Placental epithelial cell (primary cell): ENCODE results near the gene CAPN14. TPM values are rescaled to one million over a fixed set of nuclear protein-coding genes. Genes with fewer than 3 reads are reported as not detected.

Experiments
- small RNA-seq: library from RNA; depleted of rRNA; stranded (forward); fragments of <200 nt; gene quantifications from one replicate; pipeline ENCODE3, GENCODE V24; 2012
- total RNA-seq: library from RNA; depleted of rRNA; stranded (reverse); fragments of >200 nt; gene quantifications from 2 replicates; pipeline ENCODE4 v1.2.3, GENCODE V29; 2012

The CAPN14 gene
- under 0.01 and 0.11 TPM in 2 replicates for total RNA-seq

DNA sequence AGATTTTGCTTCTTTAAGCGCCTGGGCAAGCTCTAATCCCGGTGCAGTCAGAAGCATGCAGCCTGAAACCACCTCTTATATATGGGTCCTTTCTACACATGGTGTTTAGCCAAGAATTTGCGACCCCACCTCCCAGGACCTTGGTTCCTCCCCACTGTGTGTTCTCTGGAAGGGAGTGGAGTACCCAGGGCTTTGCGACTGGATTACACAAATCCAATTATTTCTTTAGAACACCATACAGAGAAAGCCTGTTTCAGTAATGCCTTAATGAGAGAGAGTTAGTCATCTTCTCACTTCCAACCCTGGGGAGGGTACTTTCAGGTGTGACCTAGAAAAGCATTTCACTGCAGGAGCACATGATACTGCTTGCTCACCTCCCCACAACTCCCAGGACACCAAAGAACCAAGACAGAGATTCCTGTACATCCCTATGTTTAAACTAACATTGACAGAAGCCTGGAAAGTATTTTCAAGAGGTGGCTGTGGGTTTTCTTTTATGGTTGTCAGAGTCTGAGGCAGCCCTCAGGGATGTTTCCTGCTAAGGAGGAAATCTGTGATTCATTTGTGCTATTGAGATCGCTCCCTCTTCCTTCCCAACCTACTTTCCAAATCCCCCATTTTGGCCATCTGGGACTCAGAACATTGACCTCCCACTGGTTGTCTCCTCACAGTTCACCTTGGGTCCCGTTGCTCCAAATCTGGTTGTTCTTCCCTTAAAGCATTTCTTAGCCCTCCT, at the start of gene CAPN14:
TSS of gene CAPN14 (minus strand) at position 51 of the 736 bp plus-strand sequence. CDS start 12,068 bp downstream, outside the sequence.

GRCh38 chr2:31233741-31234682, 16.7 kb upstream of the CAPN14 start, which contains the start of gene EHD3:
EHD3 (plus strand) TSS chr2:31234152; CDS start chr2:31234622, 470 bp downstream.

DNA sequence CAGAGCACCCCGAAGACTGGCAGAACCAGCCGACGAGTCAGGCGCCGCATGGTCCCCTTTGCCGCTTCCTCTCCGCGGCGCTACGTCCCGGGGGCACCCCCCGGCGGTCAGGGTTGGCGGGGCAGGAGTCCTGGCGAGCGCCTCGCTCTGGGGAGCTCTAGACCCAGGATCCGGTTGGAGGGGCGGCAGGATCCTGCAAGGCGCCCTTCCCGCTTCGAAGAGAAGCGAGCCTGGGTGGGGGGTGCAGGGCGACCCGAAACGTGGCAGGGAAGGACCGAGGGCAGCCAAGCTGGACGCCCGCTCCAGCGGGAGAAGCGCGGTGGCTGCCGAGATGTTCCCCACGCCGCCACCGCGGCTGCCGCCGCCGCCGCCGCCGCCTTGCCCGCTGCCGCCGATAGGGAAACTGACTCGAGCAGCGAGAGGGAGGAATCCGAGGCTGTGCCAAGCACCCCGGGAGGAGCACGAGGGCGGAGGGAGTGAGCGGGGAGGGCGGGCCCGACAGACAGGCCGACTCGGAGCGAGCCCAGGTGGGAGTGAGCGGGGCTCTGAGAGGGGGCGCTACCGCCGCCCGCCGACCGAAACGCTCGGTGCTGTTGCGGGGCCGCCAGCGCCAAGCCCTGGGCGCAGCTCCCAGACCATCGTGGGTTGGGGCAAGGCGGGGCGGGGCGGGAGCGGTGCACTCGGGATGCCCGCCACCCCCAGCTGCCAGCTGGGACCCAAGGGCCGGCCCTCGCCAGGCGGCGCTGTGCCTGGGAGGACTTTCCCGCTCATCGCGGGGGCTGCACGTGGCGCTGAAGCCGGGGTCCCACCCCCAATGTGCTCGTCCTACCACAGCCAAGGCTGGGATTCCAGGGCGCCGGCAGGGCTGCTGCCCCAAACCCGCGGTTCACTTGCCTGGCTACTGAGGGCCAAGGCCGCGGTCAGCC, 79.0 kb downstream of the CAPN14 start, which contains the start of gene GALNT14:
TSS of gene GALNT14 (minus strand) at position 404 of the 926 bp plus-strand sequence. CDS start at position 50, 354 bp downstream.

Small RNA genes within 50 kb of the gene (small RNA-seq; reads per million reads assigned to genes)
- gene RNA5SP90 = not detected

Other genes with a start within 250 kb of the CAPN14 start
- not detected in 2 replicates for gene GALNT14, start 79.1 kb downstream of the CAPN14 start, total RNA-seq
- gene EHD3, start 16.6 kb upstream of the CAPN14 start, total RNA-seq = 10.2 and 15.7 TPM in 2 replicates
- 0.11 TPM in 1 of 2 replicates, not detected in the other for gene XDH, start 197.2 kb upstream of the CAPN14 start, total RNA-seq